Heart left ventricle (tissue), 16 donors: ENCODE measurements around the gene RGS10. TPM values are rescaled to one million over a fixed set of nuclear protein-coding genes. Genes with fewer than 3 reads are reported as not detected.

Source experiments
- ATAC-seq, 4 donors: fragments of 200-7000 bp; cut with Tn5 transposase; one replicate each; pipeline ENCODE4 v1.9.1; 2020 to 2022; ENCODE audit warnings: moderate library complexity in 4 of 4, mild to moderate bottlenecking in 3 of 4, moderate number of reproducible peaks in 1 of 4
- DNase-seq, 5 donors: peaks; one replicate each; pipeline ENCODE4 v3.0.0-alpha.2; 2020
- H3K27ac ChIP-seq, 12 donors: fragments of 200-600 bp; sonication (generic) in 4 of 12; one replicate each; pipeline versions ENCODE4 v1.5.0 to v1.8.0; 2016 to 2022; ENCODE audit warnings: mild to moderate bottlenecking in 2 of 12
- H3K27me3 ChIP-seq, 9 donors: fragments of 200-600 bp; sonication (generic) in 2 of 9; one replicate each; pipeline versions ENCODE4 v1.5.1 to v1.8.0; 2016 to 2022; ENCODE audit warnings: mild to moderate bottlenecking in 3 of 9
- H3K36me3 ChIP-seq, 9 donors: fragments of 200-600 bp; sonication (generic) in 2 of 9; one replicate each; pipeline versions ENCODE4 v1.5.0 to v1.8.0; 2018 to 2022; ENCODE audit warnings: mild to moderate bottlenecking in 2 of 9
- H3K4me1 ChIP-seq, 12 donors: fragments of 200-600 bp; sonication (generic) in 4 of 12; one replicate each; pipeline versions ENCODE4 v1.5.0 to v1.8.0; 2016 to 2022; ENCODE audit warnings: mild to moderate bottlenecking in 3 of 12
- H3K4me3 ChIP-seq, 12 donors: fragments of 200-600 bp; sonication (generic) in 4 of 12; one replicate each; pipeline versions ENCODE4 v1.5.0 to v1.8.0; 2017 to 2022; ENCODE audit warnings: mild to moderate bottlenecking in 9 of 12, moderate library complexity in 4 of 12
- H3K9me3 ChIP-seq, 12 donors: fragments of 200-600 bp; sonication (generic) in 4 of 12; one replicate each; pipeline versions ENCODE4 v1.5.0 to v1.8.0; 2016 to 2022; ENCODE audit warnings: mild to moderate bottlenecking in 1 of 12
- CTCF ChIP-seq, 12 donors: fragments of 200-600 bp; sonication (generic) in 4 of 12; IDR thresholded peaks; one replicate each; pipeline versions ENCODE4 v1.5.0 to v1.8.0; 2018 to 2022; ENCODE audit warnings: antibody characterized with exemption in 12 of 12, mild to moderate bottlenecking in 5 of 12
- POLR2A ChIP-seq, 2 donors: fragments of 450-650 bp; IDR thresholded peaks; one replicate each; pipeline ENCODE4 v1.6.1; 2017; ENCODE audit warnings: antibody characterized with exemption in 2 of 2, mild to moderate bottlenecking in 2 of 2, moderate library complexity in 2 of 2
- WGBS, 4 donors: extraction: QIAGEN DNeasy Blood & Tissue Kit in 2 of 4; methylation state at CpG; one replicate each; pipeline versions ENCODE4 v1.1.5 to v1.1.7; 2013 to 2018; 5-methylcytosine and 5-hydroxymethylcytosine counted together
- intact Hi-C, 10 donors: fragments of 100-400 bp; cut with DNase I; formaldehyde crosslinking; loops; one replicate each; pipeline versions ENCODE4 v1.11.1 to v1.14.2; 2022
- long read RNA-seq, 3 donors: library from polyadenylated mRNA; unstranded; transcript quantifications; one replicate each; pipeline ENCODE4 v2.0.0, GENCODE V29; 2020 to 2021
- polyA plus RNA-seq, 2 donors: library from polyadenylated mRNA; stranded (reverse); fragments of 200-250 nt; gene quantifications; one replicate each; pipeline ENCODE4 v1.2.3, GENCODE V29; 2013
- total RNA-seq, 9 donors: library from RNA; depleted of rRNA in 2 of 9; stranded (reverse); fragments of >200 nt in 2 of 9; fragmentation: NEBNext Ultra II Directional in 3 of 9; extraction: Animal tissue kit (Norgen Biotek cat#: 25700) in 3 of 9; gene quantifications; one replicate each; pipeline versions ENCODE4 v1.1.0 to v1.2.4, GENCODE V29; 2016 to 2023
- donor health status: ischemic (EF 13 %, LVEDD 7.1; RV severe dilation, severe dysfunction).
- donor health status: healthy with polysubstance abuse.
- donor health status: DM: no; HTN: yes; CAD: no.
- donor health status: DM: no; HTN: no; CAD: no.
- donor health status: ischemic (EF 25% LVEDD 6.9; RV normal size, moderate dysfunction).
- donor health status: ischemic (EF 25% LVEDD 5.7; RV mildly dilated, moderate dysfunction).
- donor health status: healthy.
- donor health status: DM: yes; HTN: yes; CAD: no.
- donor health status: ischemic (EF 35%, LVEDD 5.7; RV mildly dilated, moderate dysfunction).
- donor health status: nonischemic (EF 11% LVEDD 7.7; RV severe dilation, severe dysfunction).
- donor health status: DM: yes; HTN: yes; CAD: no.
- donor health status: PGD.
- donor health status: ischemic (EF 29% LVEDD 5.4; RV normal size, mild dysfunction).
- donor health status: nonischemic (EF 23%, LVEDD 6.1; RV moderate dilation, normal function).

The RGS10 gene
- total RNA-seq (10 to 100 TPM in 2 of 9 donors, 1 to 10 TPM in 7; 1.6 to 25.2 (median 4.7) TPM), polyA plus RNA-seq (1 to 10 TPM; 4.7 to 6.3 TPM)
- long read RNA-seq, donor 1, partial matches to known transcripts, result 1 of 2 reads
- long read RNA-seq, donor 1, other reads (novel, unspliced or antisense), result 0 of 2 reads
- long read RNA-seq, donor 2, partial matches to known transcripts, result 0 of 2 reads
- long read RNA-seq, donor 2, other reads (novel, unspliced or antisense), result 0 of 2 reads
- long read RNA-seq, donor 3, partial matches to known transcripts, result 0 of 1 reads
- long read RNA-seq, donor 3, other reads (novel, unspliced or antisense), result 0 of 1 reads

GRCh38 chr10:119542357-119542987, at the start of gene RGS10:
Gene RGS10 (minus strand): TSS chr10:119542719. CDS start chr10:119542638, 81 bp downstream.
- Histone ChIP-seq H3K4me1 (peaks cover 0 to 50% (median 11%) of the 10 kb centered on the region in 12 donors), H3K36me3 (no peaks in the 10 kb centered on the region), H3K27me3 (peaks cover 0 to 27% (median 7%) of the 10 kb centered on the region in 9 donors), H3K9me3 (no peaks in the 10 kb centered on the region), H3K27ac (peak within 1 kb of the TSS in 10 of 12 donors; percentile 32 to 92 (median 58)), H3K4me3 (peak within 1 kb of the TSS; percentile 50 to 91 (median 64))
- 0 to 4% (median 1%) methylated on average over 5 to 76 of the region's 76 CpGs for WGBS, 4 donors
- intact Hi-C loops, result loop anchor here in 4 of 10 donors (5.0 to 10.0 kb wide), 3 partner anchors 340 to 348 kb away; no protein-coding TSS in a partner anchor
- TF ChIP-seq CTCF (IDR thresholded peaks at IDR 0.05), result no peak
- TF ChIP-seq POLR2A (IDR thresholded peaks at IDR 0.05), result peak in 1 of 2 donors; percentile 31
- DNase-seq, result peak; percentile 79 to 91 (median 83)
- peak; percentile 81 to 95 (median 94) for ATAC-seq

- Histone ChIP-seq H3K27ac (no peak overlapping the region), H3K27me3 (no peaks in the 10 kb centered on the region), H3K36me3 (peaks cover 0 to 72% (median 53%) of the 10 kb centered on the region in 9 donors), H3K4me3 (no peak overlapping the region), H3K9me3 (no peaks in the 10 kb centered on the region), H3K4me1 (peaks cover 0 to 31% (median 21%) of the 10 kb centered on the region in 12 donors)
- ATAC-seq, result no peak
- 90 to 92% (median 92%) methylated on average over 4 of the region's 4 CpGs for WGBS, 4 donors
- intact Hi-C loops, result no loop called here
- TF ChIP-seq POLR2A (IDR thresholded peaks at IDR 0.05), result no peak
- no peak for TF ChIP-seq CTCF (IDR thresholded peaks at IDR 0.05)
- no peak for DNase-seq
Observed at GRCh38 chr10:119588071-119588470, 45.6 kb upstream of the RGS10 start.

GRCh38 chr10:119578355-119578754, 35.8 kb upstream of the RGS10 start:
- WGBS, 4 donors, result 94 to 99% (median 96%) methylated on average over 3 of the region's 3 CpGs
- Histone ChIP-seq H3K36me3 (peaks cover 0 to 100% (median 94%) of the 10 kb centered on the region in 9 donors), H3K27ac (no peak overlapping the region), H3K27me3 (no peaks in the 10 kb centered on the region), H3K9me3 (no peaks in the 10 kb centered on the region), H3K4me3 (no peak overlapping the region), H3K4me1 (peaks cover 0 to 16% (median 2%) of the 10 kb centered on the region in 12 donors)
- ATAC-seq, result no peak
- TF ChIP-seq POLR2A (IDR thresholded peaks at IDR 0.05) (no peak), CTCF (IDR thresholded peaks at IDR 0.05) (no peak)
- intact Hi-C loops, result no loop called here
- no peak for DNase-seq

GRCh38 chr10:119575991-119576390, 33.5 kb upstream of the RGS10 start:
- no peak for ATAC-seq
- H3K27ac ChIP-seq, result peak overlapping the region in 1 of 12 donors; percentile 39
- H3K4me3 ChIP-seq, result no peak overlapping the region
- H3K27me3 ChIP-seq, result no peaks in the 10 kb centered on the region
- peaks cover 0 to 97% (median 91%) of the 10 kb centered on the region in 9 donors for H3K36me3 ChIP-seq
- peaks cover 0 to 15% (median 0%) of the 10 kb centered on the region in 12 donors for H3K4me1 ChIP-seq
- no peak for TF ChIP-seq POLR2A (IDR thresholded peaks at IDR 0.05)
- TF ChIP-seq CTCF (IDR thresholded peaks at IDR 0.05), result no peak
- intact Hi-C loops, result no loop called here
- no peak for DNase-seq
- no peaks in the 10 kb centered on the region for H3K9me3 ChIP-seq
